H1 (cell line): Measurements from ENCODE around the gene SKIC8. TPM values are rescaled to one million over a fixed set of nuclear protein-coding genes. Genes with fewer than 3 reads are reported as not detected.

ENCODE experiments used
- CTCF ChIA-PET: fragments of 300-600 bp; sonication (Branson Sonifier 250); formaldehyde crosslinking; loops from one replicate; lab custom pipeline; 2021; ENCODE audit not compliant: partially characterized antibody; lab: Charles Lee
- POLR2A ChIA-PET: fragments of 300-600 bp; sonication (Branson Sonifier 250); formaldehyde crosslinking; loops from one replicate; lab custom pipeline; 2021; ENCODE audit warnings: inconsistent platforms; ENCODE audit not compliant: partially characterized antibody; lab: Charles Lee
- DNase-seq, 2 experiments: peaks; one replicate each; pipeline versions ENCODE4 v3.0.0 to v3.0.0-alpha.2; 2010 to 2022; ENCODE audit warnings: low spot score in 2 of 2, low read depth in 1 of 2, mixed read lengths in 1 of 2
- FAIRE-seq: peaks from 2 replicates; lab custom pipeline; 2011; peaks lifted over from hg19 to GRCh38; lab: Jason Lieb, UNC
- H2AFZ ChIP-seq: 2 replicates; pipeline ENCODE4 v1.8.1; 2012; ENCODE audit warnings: low read length, inconsistent platforms
- H2AK5ac ChIP-seq: 2 replicates; pipeline ENCODE4 v1.6.1; 2013; ENCODE audit warnings: low read depth, low read length
- H2BK120ac ChIP-seq: replicated peaks from 2 replicates; pipeline ENCODE3; 2013; ENCODE audit warnings: low read depth, low read length, inconsistent platforms
- H2BK12ac ChIP-seq: 2 replicates; pipeline ENCODE4 v1.6.1; 2013; ENCODE audit warnings: low read depth, low read length
- H2BK15ac ChIP-seq: 2 replicates; pipeline ENCODE4 v1.6.1; 2013; ENCODE audit warnings: low read length
- H2BK20ac ChIP-seq: 2 replicates; pipeline ENCODE4 v1.6.1; 2013; ENCODE audit warnings: low read length
- H2BK5ac ChIP-seq: 2 replicates; pipeline ENCODE4 v1.6.1; 2013; ENCODE audit warnings: low read depth, low read length
- H3K14ac ChIP-seq: 2 replicates; pipeline ENCODE4 v1.6.1; 2013; ENCODE audit warnings: inconsistent platforms; ENCODE audit not compliant: insufficient read length
- H3K18ac ChIP-seq: 2 replicates; pipeline ENCODE4 v1.6.1; 2013; ENCODE audit warnings: low read length; ENCODE audit errors: extremely low read depth
- H3K23ac ChIP-seq: 2 replicates; pipeline ENCODE4 v1.6.1; 2013; ENCODE audit warnings: inconsistent platforms; ENCODE audit not compliant: insufficient read length
- H3K23me2 ChIP-seq: 2 replicates; pipeline ENCODE4 v1.6.1; 2013; ENCODE audit warnings: low read depth, low read length
- H3K27ac ChIP-seq: 2 replicates; pipeline ENCODE4 v1.6.1; 2011; ENCODE audit warnings: low read depth, low read length, inconsistent platforms
- H3K27me3 ChIP-seq, 4 experiments: replicated peaks in 1 of 4; 1 replicate in 1 of 4; 2 replicates in 3 of 4; pipeline versions ENCODE4 v1.6.1 to v1.8.1; 2011 to 2013; ENCODE audit warnings: low read length in 3 of 4, mild to moderate bottlenecking in 3 of 4, inconsistent platforms in 2 of 4, mixed read lengths in 2 of 4, moderate library complexity in 1 of 4; ENCODE audit not compliant: control insufficient read depth in 3 of 4, insufficient read depth in 3 of 4; ENCODE audit errors: extremely low read depth in 1 of 4
- H3K36me3 ChIP-seq, 4 experiments: 2 replicates each; pipeline versions ENCODE4 v1.6.1 to v1.8.1; 2011 to 2013; ENCODE audit warnings: mild to moderate bottlenecking in 4 of 4, low read length in 3 of 4, moderate library complexity in 2 of 4, control low read depth in 1 of 4, inconsistent platforms in 1 of 4; ENCODE audit not compliant: insufficient read depth in 4 of 4, control insufficient read depth in 2 of 4
- H3K4ac ChIP-seq: replicated peaks from 2 replicates; pipeline ENCODE3; 2013; ENCODE audit warnings: low read length, low read depth, mixed read lengths, inconsistent platforms; ENCODE audit not compliant: insufficient read length
- H3K4me1 ChIP-seq, 4 experiments: replicated peaks in 1 of 4; 1 replicate in 1 of 4; 2 replicates in 3 of 4; pipeline versions ENCODE4 v1.6.1 to v1.8.1; 2011 to 2013; ENCODE audit warnings: low read length in 3 of 4, inconsistent platforms in 2 of 4, mixed read lengths in 1 of 4; ENCODE audit not compliant: insufficient read depth in 4 of 4, control insufficient read depth in 3 of 4
- H3K4me2 ChIP-seq, 2 experiments: 2 replicates each; pipeline versions ENCODE4 v1.6.1 to v1.8.1; 2011 to 2013; ENCODE audit warnings: low read depth in 2 of 2, low read length in 2 of 2, control low read depth in 1 of 2, inconsistent platforms in 1 of 2, mild to moderate bottlenecking in 1 of 2; ENCODE audit not compliant: insufficient read depth in 1 of 2
- H3K4me3 ChIP-seq, 4 experiments: fragments of 200-600, 300-600 bp in 1 of 4; sonication (generic), shearing (Covaris generic), sonication (Bioruptor Twin) in 1 of 4; 2 replicates each; pipeline versions ENCODE4 v1.5.1 to v1.8.1; 2011 to 2016; ENCODE audit warnings: low read length in 4 of 4, low read depth in 3 of 4, control low read depth in 2 of 4, inconsistent platforms in 2 of 4, mild to moderate bottlenecking in 2 of 4, mixed read lengths in 1 of 4, moderate library complexity in 1 of 4; ENCODE audit not compliant: insufficient read depth in 2 of 4; ENCODE audit errors: extremely low read depth in 1 of 4
- H3K56ac ChIP-seq: replicated peaks from 2 replicates; pipeline ENCODE3; 2013; ENCODE audit warnings: low read depth, mild to moderate bottlenecking, mixed read lengths, low read length, inconsistent platforms; ENCODE audit not compliant: insufficient read length
- H3K79me1 ChIP-seq: 2 replicates; pipeline ENCODE4 v1.6.1; 2013; ENCODE audit warnings: low read depth, low read length, control low read depth
- H3K79me2 ChIP-seq, 2 experiments: 2 replicates each; pipeline versions ENCODE4 v1.6.1 to v1.8.1; 2012 to 2013; ENCODE audit warnings: low read length in 2 of 2, mild to moderate bottlenecking in 2 of 2, inconsistent platforms in 1 of 2; ENCODE audit not compliant: insufficient read depth in 2 of 2, control insufficient read depth in 1 of 2
- H3K9ac ChIP-seq, 4 experiments: replicated peaks in 1 of 4; 1 replicate in 1 of 4; 2 replicates in 3 of 4; pipeline versions ENCODE4 v1.6.1 to v1.8.1; 2011 to 2013; ENCODE audit warnings: low read depth in 3 of 4, low read length in 3 of 4, control low read depth in 2 of 4, mild to moderate bottlenecking in 2 of 4, moderate library complexity in 2 of 4, inconsistent platforms in 1 of 4; ENCODE audit errors: extremely low read depth in 1 of 4
- H3K9me3 ChIP-seq, 2 experiments: 2 replicates each; pipeline versions ENCODE4 v1.6.1 to v1.8.1; 2012 to 2013; ENCODE audit warnings: mild to moderate bottlenecking in 2 of 2, moderate library complexity in 2 of 2, control low read depth in 1 of 2, inconsistent platforms in 1 of 2, low read depth in 1 of 2, low read length in 1 of 2, mixed read lengths in 1 of 2; ENCODE audit not compliant: insufficient read depth in 2 of 2
- H4K20me1 ChIP-seq, 2 experiments: replicated peaks in 1 of 2; 2 replicates each; pipeline versions ENCODE3 to v1.8.1; 2011 to 2013; ENCODE audit warnings: inconsistent platforms in 2 of 2, low read length in 2 of 2, mild to moderate bottlenecking in 1 of 2; ENCODE audit not compliant: insufficient read depth in 2 of 2, control insufficient read depth in 1 of 2
- H4K5ac ChIP-seq: 2 replicates; pipeline ENCODE4 v1.6.1; 2013; ENCODE audit warnings: low read length, low read depth, mixed read lengths, inconsistent platforms; ENCODE audit not compliant: insufficient read length
- H4K8ac ChIP-seq: 2 replicates; pipeline ENCODE4 v1.8.0; 2013; ENCODE audit warnings: mild to moderate bottlenecking, moderate library complexity, low read length, inconsistent platforms; ENCODE audit not compliant: insufficient read depth; ENCODE audit errors: extremely low read depth
- H4K91ac ChIP-seq: replicated peaks from 2 replicates; pipeline ENCODE3; 2013; ENCODE audit warnings: low read length, mixed read lengths, inconsistent platforms; ENCODE audit not compliant: insufficient read length
- CBX5 ChIP-seq: fragments of 300-800, 300-1000 bp; sonication (generic); IDR thresholded peaks from 2 replicates; pipeline ENCODE4 v1.7.1; 2016; ENCODE audit warnings: antibody characterized with exemption, low read length, low read depth
- CEBPB ChIP-seq: IDR thresholded peaks from 2 replicates; pipeline ENCODE4 v1.6.1; 2012; ENCODE audit warnings: low read depth, low read length
- CTBP2 ChIP-seq: IDR thresholded peaks from 2 replicates; pipeline ENCODE4 v1.7.0; 2011; ENCODE audit warnings: borderline replicate concordance, mild to moderate bottlenecking, moderate library complexity, mixed read lengths, low read length; ENCODE audit not compliant: insufficient read depth, insufficient read length
- EGR1 ChIP-seq: IDR thresholded peaks from 2 replicates; pipeline ENCODE4 v1.6.1; 2011; ENCODE audit warnings: low read depth, low read length, borderline replicate concordance
- NRF1 ChIP-seq: IDR thresholded peaks from 2 replicates; pipeline ENCODE4 v1.6.1; 2011; ENCODE audit warnings: mild to moderate bottlenecking, low read depth, low read length, improper control_type of control experiment
- POLR2AphosphoS5 ChIP-seq: IDR thresholded peaks from 2 replicates; pipeline ENCODE4 v1.6.1; 2011; ENCODE audit warnings: low read depth, low read length
- POU5F1 ChIP-seq: IDR thresholded peaks from 2 replicates; pipeline ENCODE4 v1.6.1; 2011; ENCODE audit warnings: low read depth, mild to moderate bottlenecking, low read length, moderate library complexity
- RBBP5 ChIP-seq: IDR thresholded peaks from 2 replicates; pipeline ENCODE4 v1.7.1; 2012; ENCODE audit warnings: low read depth, mild to moderate bottlenecking, inconsistent platforms, low read length, moderate library complexity, borderline replicate concordance
- RNF2 ChIP-seq: fragments of 200-900, 300-1000 bp; sonication (generic); IDR thresholded peaks from 2 replicates; pipeline ENCODE4 v1.7.1; 2016; ENCODE audit warnings: borderline replicate concordance, low read depth, mild to moderate bottlenecking, antibody characterized with exemption, low read length; ENCODE audit not compliant: poor library complexity, severe bottlenecking; ENCODE audit errors: missing control alignments
- SRF ChIP-seq: IDR thresholded peaks from 2 replicates; pipeline ENCODE4 v1.6.1; 2011; ENCODE audit warnings: mild to moderate bottlenecking, low read depth, low read length, moderate library complexity
- WGBS, 2 experiments: shearing (Covaris generic) in 1 of 2; methylation state at CpG; one replicate each; pipeline versions ENCODE4 v1.1.6 to v1.1.7; 2013 to 2015; ENCODE audit warnings: low lambda C conversion rate in 2 of 2, mixed read lengths in 2 of 2, inconsistent platforms in 1 of 2, low coverage in 1 of 2, missing lambda C conversion rate in 1 of 2; ENCODE audit not compliant: insufficient replicate concordance in 2 of 2, insufficient coverage in 1 of 2, insufficient read length in 1 of 2; ENCODE audit errors: extremely low coverage in 1 of 2, missing lambda C conversion rate in 1 of 2; 5-methylcytosine and 5-hydroxymethylcytosine counted together
- polyA plus RNA-seq, 7 experiments: library from polyadenylated mRNA; depleted of rRNA in 3 of 7; stranded (reverse) in 5 of 7; unstranded in 2 of 7; fragments of >200 nt in 5 of 7; fragments of 200-250 nt in 2 of 7; gene quantifications; 1 replicate in 5 of 7; 2 replicates in 1 of 7; 4 replicates in 1 of 7; pipeline versions ENCODE4 v1.2.1 to v1.2.3, GENCODE V29; 2011 to 2013; ENCODE audit warnings: missing spikeins in 2 of 7, mixed read lengths in 2 of 7
- total RNA-seq: library from RNA; stranded (reverse); fragmentation: NEBNext Ultra II Directional; extraction: Animal tissue kit (Norgen Biotek cat#: 25700); gene quantifications from 2 replicates; pipeline ENCODE4 v1.2.1, GENCODE V29; 2021
- TF ChIP-seq, protein P1 (sequence below), 3 experiments: IDR thresholded peaks; 1 replicate in 2 of 3; 2 replicates in 1 of 3; pipeline versions ENCODE4 v1.5.1 to v1.6.1; 2011; ENCODE audit warnings: low read length in 3 of 3, mild to moderate bottlenecking in 3 of 3, inconsistent platforms in 2 of 3, low read depth in 1 of 3, moderate library complexity in 1 of 3; ENCODE audit not compliant: insufficient read depth in 1 of 3; ENCODE audit errors: control extremely low read depth in 1 of 3

SKIC8 gene
- total and polyA plus RNA-seq, 2 of the 8 experiments (the other 6 are each of a cell fraction or from before 2014, with no cell fraction given): 44.2 to 77.7 TPM

DNA sequence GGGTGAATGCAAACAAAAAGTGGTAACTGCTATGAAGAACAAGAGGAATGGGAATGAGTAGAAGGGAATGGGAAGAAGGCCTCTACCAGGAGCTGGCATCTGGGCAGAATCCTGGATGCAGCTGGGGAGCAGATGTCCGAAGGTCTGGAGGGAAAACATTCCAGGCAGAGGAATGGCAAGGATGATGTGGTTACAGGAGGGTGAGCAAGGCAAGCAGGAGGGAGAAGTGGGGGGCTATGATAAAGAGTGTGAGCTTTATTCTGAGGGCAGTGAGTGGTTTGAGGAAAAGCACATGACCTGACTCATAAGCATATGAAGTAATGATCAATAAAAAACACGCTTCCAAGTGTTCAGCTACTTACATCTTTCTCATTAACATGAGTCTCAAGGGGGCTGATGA lies 17.1 kb downstream of the SKIC8 start:
- Histone ChIP-seq H3K18ac (no peak overlapping the region), H3K79me2 (no peaks in the 10 kb centered on the region), H3K79me1 (no peaks in the 10 kb centered on the region), H3K27me3 (no peaks in the 10 kb centered on the region), H3K23ac (no peak overlapping the region), H3K23me2 (no peaks in the 10 kb centered on the region), H4K8ac (no peak overlapping the region), H3K9me3 (no peaks in the 10 kb centered on the region), H3K4me2 (no peak overlapping the region), H3K4me1 (no peaks in the 10 kb centered on the region), H2BK120ac (no peak overlapping the region), H2AFZ (no peak overlapping the region), H3K4me3 (no peak overlapping the region), H2BK20ac (no peak overlapping the region), H4K91ac (no peak overlapping the region), H2BK15ac (no peak overlapping the region), H2AK5ac (no peak overlapping the region), H3K36me3 (peaks cover 0 to 12% (median 8%) of the 10 kb centered on the region in 4 experiments; a peak in 5 of 8 replicates), H2BK5ac (no peak overlapping the region), H3K9ac (no peak overlapping the region), H3K4ac (no peak overlapping the region), H3K27ac (no peak overlapping the region), H3K56ac (no peak overlapping the region), H4K5ac (no peak overlapping the region), H3K14ac (no peak overlapping the region), H4K20me1 (no peaks in the 10 kb centered on the region), H2BK12ac (no peak overlapping the region)
- FAIRE-seq (no peak), DNase-seq (no peak)
- ChIA-PET CTCF (interaction anchor here (0.6 to 2.5 kb wide), 8 partner anchors 13 to 1287 kb away, joined by 3 to 12 read pairs (median 4); no protein-coding TSS in a partner anchor), POLR2A (interaction anchor here (1.3 kb wide), 1 partner anchor 17 kb away, joined by 4 read pairs; no protein-coding TSS in a partner anchor)
- WGBS, 2 experiments: 80% methylated on average over 2 of the region's 2 CpGs; no CpG with 5 or more reads in 1 of the 2 experiments
- TF ChIP-seq POU5F1 (no peak), EGR1 (no peak), RBBP5 (no peak), SRF (no peak), CEBPB (no peak), POLR2AphosphoS5 (no peak), CTBP2 (no peak), NRF1 (no peak), CBX5 (no peak), RNF2 (no peak)
- TF ChIP-seq, protein P1, sequence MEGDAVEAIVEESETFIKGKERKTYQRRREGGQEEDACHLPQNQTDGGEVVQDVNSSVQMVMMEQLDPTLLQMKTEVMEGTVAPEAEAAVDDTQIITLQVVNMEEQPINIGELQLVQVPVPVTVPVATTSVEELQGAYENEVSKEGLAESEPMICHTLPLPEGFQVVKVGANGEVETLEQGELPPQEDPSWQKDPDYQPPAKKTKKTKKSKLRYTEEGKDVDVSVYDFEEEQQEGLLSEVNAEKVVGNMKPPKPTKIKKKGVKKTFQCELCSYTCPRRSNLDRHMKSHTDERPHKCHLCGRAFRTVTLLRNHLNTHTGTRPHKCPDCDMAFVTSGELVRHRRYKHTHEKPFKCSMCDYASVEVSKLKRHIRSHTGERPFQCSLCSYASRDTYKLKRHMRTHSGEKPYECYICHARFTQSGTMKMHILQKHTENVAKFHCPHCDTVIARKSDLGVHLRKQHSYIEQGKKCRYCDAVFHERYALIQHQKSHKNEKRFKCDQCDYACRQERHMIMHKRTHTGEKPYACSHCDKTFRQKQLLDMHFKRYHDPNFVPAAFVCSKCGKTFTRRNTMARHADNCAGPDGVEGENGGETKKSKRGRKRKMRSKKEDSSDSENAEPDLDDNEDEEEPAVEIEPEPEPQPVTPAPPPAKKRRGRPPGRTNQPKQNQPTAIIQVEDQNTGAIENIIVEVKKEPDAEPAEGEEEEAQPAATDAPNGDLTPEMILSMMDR (IDR thresholded peaks at IDR 0.05; ENCODE audit: control extremely low read depth in 1 of 3, insufficient read depth in 1 of 3, low read depth in 1 of 3, low read length in 3 of 3): no peak
